GM19043 (cell line): ENCODE measurements around the gene LITAF.

Experiments used
- ATAC-seq: cut with Tn5 transposase; IDR thresholded peaks from one replicate; pipeline ENCODE4 v1.9.1; 2021; ENCODE audit warnings: low read depth; ENCODE audit not compliant: unreplicated experiment

The LITAF gene

DNA sequence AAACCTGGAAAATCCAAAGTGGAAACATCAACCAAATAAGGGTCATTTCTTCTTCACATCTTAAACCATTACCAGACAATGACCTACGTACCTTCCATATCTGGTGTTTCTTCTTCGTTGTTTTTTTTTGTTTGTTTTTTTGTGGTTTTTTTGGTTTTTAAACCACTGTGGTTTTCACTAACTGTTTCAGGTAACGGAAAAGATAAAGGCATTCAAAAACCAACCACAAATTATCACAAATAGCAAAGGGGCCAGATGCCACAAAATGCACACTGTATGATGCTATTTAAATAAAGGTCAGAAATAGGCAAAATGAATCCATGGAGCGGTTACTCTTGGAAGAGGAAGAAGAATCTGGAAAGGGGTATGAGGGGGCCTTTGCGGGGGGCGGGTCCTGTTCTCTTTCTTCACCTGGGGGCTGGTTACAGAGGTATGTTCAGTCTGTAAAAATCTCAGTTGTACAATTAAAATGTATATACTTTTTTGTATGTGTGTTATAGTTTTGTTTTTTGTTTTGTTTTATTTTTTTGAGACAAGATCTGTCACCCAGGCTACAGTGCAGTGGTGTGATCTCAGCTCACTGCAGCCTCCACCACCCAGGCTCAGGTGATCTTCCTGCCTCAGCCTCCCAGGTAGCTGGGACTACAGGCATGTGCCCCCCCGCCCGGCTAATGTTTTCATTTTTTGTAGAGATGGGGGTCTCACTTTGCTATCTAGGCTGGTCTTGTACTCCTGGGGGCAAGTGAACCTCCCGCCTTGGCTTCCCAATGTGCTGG, 29.6 kb downstream of the LITAF start:
- no peak for ATAC-seq

GRCh38 chr16:11556214-11556819, 30.4 kb downstream of the LITAF start:
- ATAC-seq, result no peak

GRCh38 chr16:11554053-11554452, 32.7 kb downstream of the LITAF start:
- no peak for ATAC-seq

- ATAC-seq, result no peak
Observed at GRCh38 chr16:11553371-11553770, 33.3 kb downstream of the LITAF start.

- no peak for ATAC-seq
Observed at GRCh38 chr16:11552440-11552839, 34.3 kb downstream of the LITAF start.

DNA sequence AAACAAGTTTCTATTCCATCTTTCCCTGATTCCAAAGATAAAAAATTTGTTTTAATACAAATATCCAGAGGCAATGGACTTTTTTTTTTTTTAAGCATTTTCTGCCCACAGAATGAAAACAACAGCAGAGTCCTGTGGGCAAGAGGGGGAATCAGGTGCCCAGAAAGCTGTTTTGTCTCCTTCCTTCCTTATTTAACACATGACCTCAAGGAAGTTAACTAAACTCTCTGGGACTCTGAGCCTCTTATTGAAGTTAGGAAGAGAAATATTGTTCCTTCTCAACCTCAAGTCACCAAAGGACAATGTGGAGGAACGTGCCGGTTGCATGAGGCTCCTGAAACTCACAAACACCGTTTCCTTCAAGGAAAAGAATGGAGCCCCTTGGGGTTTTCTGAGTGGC, 34.9 kb downstream of the LITAF start:
- no peak for ATAC-seq

DNA sequence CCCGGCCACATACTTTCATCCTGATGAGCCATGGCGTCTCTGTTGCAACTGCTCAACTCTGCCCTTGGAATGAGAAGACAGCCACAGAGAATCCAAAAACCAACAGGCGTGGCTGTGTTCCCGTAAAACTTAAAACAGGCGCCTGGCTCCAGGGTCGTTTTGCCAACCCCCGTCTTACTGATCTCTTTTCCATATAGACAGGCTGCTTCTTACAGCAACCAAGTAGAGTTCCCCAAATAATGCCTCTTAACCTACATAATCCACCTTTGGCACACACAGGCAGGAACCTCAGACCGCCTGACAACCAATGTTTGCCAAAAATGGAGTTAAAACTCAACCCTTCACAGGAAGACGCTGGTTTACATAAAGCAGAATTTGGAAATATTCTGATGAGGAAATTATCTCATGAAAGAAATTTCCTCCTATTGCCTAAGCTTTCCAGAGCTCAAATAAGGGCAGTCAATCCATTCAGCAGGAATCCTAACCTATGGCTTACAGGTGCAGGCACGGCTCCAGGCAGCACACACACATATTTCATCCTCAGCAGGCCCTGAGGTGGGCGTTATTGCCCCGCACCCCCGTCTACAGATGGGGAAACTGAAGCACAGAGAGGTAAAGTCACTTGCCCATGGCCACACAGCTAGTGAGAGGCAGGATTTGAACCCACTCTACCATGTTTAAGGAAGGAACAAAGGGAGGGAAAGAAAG, 35.8 kb downstream of the LITAF start:
- ATAC-seq, result no peak

GRCh38 chr16:11547118-11547916, 39.4 kb downstream of the LITAF start:
- ATAC-seq, result no peak

DNA sequence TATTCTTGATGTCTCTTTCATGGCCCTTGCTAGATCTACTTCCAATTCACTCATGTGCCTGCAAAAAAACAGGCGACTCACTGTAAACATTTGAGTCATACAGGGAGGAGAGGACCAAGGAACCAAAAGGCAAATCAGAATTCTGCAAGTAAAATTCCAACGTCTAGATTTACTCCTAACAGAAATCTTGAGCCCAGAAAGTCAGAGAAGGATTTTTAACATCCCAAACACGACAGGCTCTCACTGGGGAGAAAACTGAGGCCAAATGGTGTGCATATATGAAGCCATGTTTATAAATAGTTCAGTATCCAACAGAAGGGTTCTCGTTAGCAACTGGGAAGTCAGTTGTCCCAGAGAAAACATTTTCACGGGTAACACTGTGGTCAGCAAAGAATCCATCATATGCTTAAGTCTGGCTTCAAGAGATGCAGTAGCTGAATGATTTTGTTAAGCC, 40.1 kb downstream of the LITAF start:
- no peak for ATAC-seq

- ATAC-seq, result no peak
Observed at GRCh38 chr16:11543661-11544393, 42.9 kb downstream of the LITAF start.

DNA sequence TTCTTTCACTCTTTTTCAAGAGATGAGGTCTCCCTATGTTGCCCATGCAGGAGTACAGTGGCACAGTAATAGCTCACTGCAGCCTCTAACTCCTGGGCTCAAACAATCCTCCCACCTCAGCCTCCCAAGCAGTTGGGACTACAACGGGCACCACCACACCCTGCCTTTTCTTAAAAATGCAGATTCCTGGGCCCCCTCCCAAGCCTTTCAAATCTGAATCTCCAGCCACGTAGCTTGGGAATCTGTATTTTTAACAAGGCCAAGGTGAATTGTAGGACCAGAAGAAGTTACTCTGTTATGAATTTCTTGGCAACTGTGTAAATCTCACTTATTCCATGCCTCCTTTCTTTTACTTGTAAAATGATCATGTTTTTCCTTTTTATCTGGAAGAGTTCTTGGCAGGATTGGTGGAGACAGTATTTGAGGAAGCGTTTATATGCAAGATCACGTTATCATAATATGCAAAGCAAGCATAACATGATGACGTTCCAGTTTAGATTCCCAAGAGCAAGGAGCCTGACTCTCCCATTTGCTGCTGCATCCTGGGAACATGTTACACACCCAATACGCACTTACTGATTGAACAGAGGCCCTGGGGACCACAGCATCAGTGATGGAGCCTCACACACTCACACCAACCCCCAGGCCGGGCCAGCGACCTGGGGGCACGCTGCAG, 44.5 kb downstream of the LITAF start:
- no peak for ATAC-seq

DNA sequence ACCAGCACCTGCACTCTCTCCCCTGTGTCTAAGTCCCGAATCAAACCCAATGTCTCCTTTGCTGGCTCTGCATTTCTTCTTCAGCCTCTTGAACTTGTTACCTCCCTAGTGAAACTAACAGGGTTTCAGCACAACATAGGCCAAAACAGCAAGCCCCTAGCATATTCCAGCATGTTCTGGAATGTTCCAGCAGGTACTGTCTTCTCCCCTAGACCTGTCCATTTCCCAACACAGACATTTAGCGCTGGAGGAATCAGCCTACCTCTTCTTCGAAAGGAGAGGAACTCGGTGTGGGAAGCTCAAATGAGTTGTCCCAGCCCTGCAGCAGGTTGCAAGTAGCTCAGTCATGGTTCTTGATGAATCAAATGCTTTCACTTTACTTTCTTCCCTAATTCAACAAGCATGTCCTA, 47.1 kb downstream of the LITAF start:
- no peak for ATAC-seq

DNA sequence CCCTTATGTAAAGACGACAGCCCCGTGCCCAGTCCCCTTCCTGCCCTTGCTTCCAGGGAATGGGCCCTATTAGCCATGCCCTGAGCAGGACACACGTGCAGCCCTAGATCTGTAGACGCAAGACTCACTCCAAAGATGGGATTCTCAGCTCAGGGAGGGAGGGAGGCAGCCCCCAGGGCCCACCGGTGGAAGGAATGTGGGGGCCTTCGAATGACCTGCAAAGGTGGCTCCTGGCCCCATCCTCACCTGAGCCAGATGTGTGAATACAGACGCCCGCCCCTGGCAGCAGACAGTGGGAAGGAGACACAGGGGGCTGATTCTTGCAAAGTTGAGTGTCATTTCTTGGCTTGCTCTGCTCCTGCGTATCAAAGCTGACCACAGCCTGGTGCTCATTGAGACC, 47.8 kb downstream of the LITAF start:
- ATAC-seq, result no peak

DNA sequence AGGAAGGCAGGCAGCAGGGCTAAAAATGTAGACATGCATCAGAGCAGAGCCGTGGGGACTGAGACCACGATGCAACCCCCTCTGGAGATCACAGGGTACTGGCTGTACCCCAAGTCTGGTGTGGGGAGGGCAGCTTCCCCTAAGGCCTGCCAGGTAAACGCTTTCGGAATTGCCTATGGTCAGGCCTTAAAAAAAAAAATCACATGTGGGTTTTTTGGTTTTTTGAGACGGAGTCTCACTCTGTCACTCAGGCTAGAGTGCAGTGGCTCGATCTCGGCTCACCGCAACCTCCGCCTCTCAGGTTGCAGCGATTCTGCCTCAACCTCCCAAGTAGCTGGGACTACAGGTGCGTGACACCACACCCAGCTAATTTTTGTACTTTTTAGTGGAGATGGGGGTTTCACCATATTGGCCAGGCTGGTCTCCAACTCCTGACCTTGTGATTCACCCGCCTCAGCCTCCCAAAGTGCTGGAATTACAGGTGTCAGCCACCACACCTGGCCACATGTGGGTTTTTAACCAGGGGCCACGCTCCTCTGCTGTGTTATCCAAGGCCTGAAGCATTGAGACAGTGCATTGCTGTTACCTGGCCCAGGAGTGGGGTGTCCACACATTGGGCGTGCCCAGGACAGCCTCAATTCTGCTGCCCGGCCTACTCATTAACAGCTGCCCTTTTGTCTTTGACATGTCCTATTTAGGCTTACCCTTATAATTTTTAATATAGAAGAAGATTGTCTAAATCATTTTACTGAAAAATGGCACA, 50.4 kb downstream of the LITAF start:
- ATAC-seq, result no peak

DNA sequence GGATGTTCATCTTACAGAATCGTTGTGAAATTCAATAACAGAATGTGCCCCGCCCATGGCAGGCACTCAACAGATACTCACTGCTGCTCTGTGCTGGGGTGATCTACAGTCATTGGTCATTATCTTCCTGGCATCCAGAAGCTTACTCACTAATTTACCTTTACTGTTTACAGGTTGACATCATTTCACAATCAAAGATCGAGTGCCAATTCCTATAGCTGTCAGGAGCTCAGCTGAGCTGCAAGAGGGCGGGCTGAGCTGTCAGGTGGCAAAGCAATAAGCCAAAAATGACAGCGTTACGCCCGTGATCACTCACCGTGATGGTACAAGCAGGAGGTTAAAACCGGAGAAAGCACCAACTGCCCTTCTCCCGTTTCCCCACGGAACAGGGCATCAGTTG, 51.2 kb downstream of the LITAF start:
- no peak for ATAC-seq

- ATAC-seq, result no peak
Observed at GRCh38 chr16:11534262-11534661, 52.5 kb downstream of the LITAF start.

GRCh38 chr16:11533588-11533987, 53.1 kb downstream of the LITAF start:
- no peak for ATAC-seq

DNA sequence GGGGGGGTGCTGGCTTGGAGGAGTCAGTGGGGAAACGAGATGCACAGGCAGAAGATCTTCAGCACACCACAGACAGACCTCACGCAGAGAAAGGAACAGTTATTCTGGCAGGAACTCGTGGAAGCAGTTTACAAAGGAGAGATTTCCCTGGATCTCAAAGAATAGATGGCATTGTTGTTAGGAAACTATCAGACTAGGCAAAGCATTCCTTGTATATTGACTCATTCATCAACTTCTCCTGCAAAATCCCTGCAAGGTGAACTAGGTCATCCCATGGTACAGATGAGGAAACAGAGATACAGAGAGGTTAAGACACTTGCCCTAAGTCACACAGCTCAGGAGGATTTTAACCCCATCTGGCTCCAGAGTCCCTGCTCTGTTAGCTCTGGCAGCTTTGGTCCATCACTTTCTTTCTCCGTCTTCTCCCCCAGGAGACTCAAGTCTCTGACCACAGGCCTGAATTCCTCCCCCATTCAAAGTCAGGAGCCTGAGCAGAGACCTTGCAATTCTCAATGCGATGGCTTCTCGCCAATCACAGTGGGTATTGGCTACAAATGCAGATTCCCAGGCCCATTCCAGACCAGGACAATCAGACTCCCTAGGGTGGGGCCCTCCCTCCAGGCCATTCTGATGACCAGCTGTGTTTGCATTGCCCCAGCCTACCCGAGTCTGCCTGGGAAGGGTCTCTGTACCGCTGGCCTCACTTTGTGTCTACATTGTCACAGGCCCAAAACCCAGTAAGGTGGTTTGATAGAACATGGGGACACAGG, 56.4 kb downstream of the LITAF start:
- ATAC-seq, result no peak
